Measurements from ENCODE around the gene EMILIN1. TPM values are rescaled to one million over a fixed set of nuclear protein-coding genes. Genes with fewer than 3 reads are reported as not detected.

The EMILIN1 gene
- 0.30 and 0.69 TPM in 2 replicates for total RNA-seq

- no peak for DNase-seq (ENCODE audit: low read depth)
Observed at GRCh38 chr2:27078267-27079194, at the start of gene EMILIN1. Gene EMILIN1, plus strand, starts transcription at chr2:27078615. Its CDS starts 451 bp downstream, at chr2:27079066.

- DNase-seq (ENCODE audit: low read depth): peak; percentile 45
Observed at GRCh38 chr2:27029051-27029450, 49.4 kb upstream of the EMILIN1 start.

- peak; percentile 72 for DNase-seq (ENCODE audit: low read depth)
Observed at GRCh38 chr2:27032495-27033252, 45.7 kb upstream of the EMILIN1 start, which contains the start of gene TMEM214. Gene TMEM214, plus strand, starts transcription at chr2:27032965. Its CDS starts 51 bp downstream, at chr2:27033016.

DNA sequence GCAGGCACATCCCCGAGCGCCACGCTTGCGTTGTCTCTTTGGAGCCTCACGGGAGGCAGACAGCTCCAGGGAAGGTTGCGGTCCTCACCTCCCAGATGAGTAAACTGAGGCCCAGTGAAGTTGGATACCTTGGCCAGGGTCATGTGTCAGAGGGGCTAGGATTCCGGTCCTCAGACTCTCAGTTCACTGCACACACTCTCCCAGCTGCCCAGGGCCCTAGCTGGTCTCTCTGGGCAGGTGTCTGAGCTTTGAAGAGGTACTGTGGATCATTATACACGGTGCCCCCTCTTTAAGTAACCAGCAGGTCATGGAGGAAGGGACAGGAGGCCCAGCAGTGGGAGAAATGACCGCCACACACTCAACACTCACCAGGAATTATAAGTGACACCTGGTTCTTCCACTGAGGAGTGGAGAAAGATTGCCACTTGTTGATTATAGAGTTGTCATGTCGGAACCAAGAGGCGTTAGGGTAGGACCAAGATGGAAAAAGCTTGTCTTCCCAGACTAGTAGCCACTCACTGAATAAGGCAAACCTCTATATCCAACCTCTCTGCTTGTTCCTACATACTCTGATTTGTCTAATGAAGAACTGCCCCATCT lies 45.1 kb upstream of the EMILIN1 start:
- DNase-seq (ENCODE audit: low read depth): no peak

- DNase-seq (ENCODE audit: low read depth): no peak
Observed at GRCh38 chr2:27038012-27038411, 40.4 kb upstream of the EMILIN1 start.

- DNase-seq (ENCODE audit: low read depth): no peak
Observed at GRCh38 chr2:27038631-27039339, 39.6 kb upstream of the EMILIN1 start.

- DNase-seq (ENCODE audit: low read depth): no peak
Observed at GRCh38 chr2:27039426-27039825, 39.0 kb upstream of the EMILIN1 start.

GRCh38 chr2:27039871-27040270 lies 38.5 kb upstream of the EMILIN1 start:
- no peak for DNase-seq (ENCODE audit: low read depth)

GRCh38 chr2:27040282-27040681 lies 38.1 kb upstream of the EMILIN1 start:
- DNase-seq (ENCODE audit: low read depth): no peak

GRCh38 chr2:27041752-27042151 lies 36.7 kb upstream of the EMILIN1 start:
- DNase-seq (ENCODE audit: low read depth): peak; percentile 50

- DNase-seq (ENCODE audit: low read depth): peak; percentile 33
Observed at GRCh38 chr2:27042159-27042661, 36.2 kb upstream of the EMILIN1 start.

DNA sequence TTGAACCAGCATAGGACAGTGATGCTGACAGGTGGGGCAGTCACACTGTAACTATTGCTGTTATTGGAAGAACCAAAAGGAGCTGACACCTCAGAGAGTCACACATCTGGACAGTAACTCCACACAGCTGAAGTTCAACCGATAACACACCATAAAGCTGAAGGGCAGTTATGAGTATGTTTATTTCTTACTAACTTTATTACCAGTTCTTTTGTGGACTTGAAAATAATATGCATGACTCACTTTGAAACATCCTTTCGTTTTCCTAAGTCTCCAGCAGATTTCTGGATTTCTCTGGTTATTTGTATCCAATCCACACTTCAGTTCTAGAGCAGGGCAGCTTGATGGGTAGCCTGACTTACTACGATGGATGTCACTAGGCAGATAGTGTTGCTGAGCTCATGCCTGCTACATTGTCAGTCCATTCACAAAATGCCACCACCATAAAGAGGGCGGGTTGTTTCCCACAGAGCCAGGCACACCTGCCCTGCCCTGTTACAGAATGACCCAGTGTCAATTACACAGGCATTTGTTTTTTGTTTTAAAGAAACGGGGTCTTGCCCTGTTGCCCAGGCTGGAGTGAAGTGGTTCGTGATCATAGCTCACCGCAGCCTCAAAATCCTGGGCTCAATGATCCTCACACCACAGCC lies 35.3 kb upstream of the EMILIN1 start:
- DNase-seq (ENCODE audit: low read depth): no peak

DNA sequence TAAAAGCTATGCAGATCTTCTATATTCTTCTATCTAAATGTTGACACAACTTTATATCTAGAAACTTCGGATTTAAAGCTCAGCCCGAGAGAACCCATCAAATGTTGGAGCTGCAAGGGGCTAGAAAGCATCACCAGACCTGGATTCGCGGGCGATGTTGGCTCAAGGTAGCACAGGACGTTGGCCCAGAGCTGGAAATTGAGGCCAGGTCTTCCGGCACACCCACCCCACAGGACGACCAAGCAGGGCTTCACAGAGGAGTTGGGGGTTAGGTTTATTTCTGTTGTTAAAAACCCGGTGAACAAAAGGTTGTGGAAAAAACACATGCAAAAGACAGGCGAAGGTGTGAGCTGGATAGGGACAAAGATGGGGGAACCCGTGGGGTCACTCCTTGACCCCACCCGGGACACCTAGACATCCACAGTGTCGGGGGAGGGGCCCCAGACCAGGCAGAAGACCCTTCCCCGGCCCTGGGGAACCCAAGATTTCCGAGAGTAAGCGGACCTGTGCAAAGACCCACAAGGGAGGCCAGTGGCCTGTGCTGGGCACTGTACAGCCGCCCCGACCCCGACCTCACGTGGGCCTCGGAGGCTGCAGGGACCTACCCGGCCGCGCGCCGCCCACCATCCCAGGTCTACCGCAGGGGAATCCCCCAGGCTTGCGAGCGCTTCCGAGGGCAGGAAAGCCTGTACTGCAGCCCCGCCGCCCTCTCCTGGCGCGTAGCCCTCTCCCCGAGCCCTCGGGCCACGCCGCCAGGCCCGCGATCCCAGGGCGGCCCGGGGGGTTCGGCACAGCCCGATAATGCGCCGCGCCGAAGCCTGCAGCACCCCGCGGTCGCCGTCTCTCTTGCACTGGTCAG lies 28.8 kb upstream of the EMILIN1 start:
- no peak for DNase-seq (ENCODE audit: low read depth)

GRCh38 chr2:27050281-27050995 lies 28.0 kb upstream of the EMILIN1 start:
- peak; percentile 89 for DNase-seq (ENCODE audit: low read depth)

DNA sequence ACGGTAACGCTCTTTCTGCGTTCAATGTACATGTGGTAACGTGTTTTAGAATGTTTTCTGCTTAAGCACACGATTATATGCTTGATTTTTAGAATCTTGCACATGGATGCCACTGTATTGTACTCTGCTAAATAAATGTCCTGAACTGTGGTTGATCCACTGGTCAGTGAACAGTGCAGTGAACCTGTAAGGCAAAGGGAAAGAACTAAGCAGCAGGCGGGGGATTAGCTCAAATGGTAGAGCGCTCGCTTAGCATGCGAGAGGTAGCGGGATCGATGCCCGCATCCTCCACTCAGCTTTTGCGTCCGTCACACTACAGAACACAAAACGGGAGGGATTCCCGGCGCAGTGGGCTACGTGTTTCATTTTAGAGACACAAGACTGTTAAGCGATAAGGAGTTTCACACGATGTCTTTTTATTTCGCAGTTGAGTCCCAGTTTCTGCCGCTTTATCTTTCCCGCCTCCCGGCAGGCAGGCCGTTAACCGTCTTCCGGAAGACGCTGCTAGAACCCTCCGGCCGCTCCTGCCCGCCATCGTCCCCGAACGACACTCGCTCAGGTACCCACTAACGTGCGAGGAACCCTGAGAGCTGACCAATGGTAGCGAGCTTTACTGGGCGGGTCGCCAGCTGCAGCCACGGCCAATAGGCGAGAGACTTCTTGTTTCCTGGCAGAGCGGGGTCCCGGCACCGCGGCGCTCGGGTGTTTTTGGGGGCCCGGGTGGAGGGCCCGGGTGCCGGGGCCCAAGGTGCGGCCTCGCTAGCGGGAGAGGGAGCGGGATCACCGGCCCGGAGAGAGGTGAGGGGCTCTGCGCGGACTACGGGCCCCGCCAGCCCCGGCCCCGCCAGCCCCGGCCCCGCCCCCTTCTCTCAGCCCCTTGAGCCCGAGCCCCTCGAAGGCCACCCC lies 27.2 kb upstream of the EMILIN1 start, which contains the start of gene AGBL5:
TSS of gene AGBL5 (plus strand) at position 673 of the 906 bp plus-strand sequence. CDS start 1,291 bp downstream, outside the sequence.
- peak; percentile 87 for DNase-seq (ENCODE audit: low read depth)

DNA sequence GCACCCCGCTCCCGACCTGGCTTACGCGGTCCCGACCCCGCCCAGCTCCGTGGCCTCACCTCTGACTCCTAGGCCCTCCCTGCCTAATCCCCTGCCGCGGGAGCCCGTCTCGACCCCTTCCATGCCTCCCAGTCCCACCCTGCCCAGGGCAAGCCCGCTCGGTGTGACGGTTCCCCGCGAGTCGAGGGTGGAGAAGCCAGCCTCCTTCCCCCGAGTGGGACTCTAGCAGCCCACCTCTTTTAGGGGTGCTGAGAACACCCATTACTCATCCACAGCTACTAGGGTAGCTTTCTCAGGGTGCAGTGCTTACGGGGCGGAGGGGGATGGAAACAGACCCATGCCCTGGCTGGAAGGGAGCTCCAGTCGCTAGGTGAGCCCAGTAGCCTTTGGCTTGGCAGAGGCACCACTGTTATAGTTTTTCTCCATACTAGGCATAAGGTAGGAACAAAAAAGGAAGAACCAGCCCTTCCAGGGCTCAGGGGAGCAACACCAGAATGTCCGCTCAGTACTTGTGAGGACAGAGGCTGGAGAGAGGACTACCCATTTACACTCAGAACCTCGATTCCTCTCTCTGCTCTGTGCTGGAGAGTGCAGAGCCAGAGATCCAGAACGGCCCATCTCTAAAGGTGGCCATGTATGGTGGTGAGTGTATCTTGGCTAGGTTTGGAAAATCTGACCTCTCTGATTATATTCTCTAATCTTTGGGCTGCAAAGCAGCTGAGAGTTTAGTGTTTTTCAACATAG lies 26.3 kb upstream of the EMILIN1 start:
- DNase-seq (ENCODE audit: low read depth): no peak

DNA sequence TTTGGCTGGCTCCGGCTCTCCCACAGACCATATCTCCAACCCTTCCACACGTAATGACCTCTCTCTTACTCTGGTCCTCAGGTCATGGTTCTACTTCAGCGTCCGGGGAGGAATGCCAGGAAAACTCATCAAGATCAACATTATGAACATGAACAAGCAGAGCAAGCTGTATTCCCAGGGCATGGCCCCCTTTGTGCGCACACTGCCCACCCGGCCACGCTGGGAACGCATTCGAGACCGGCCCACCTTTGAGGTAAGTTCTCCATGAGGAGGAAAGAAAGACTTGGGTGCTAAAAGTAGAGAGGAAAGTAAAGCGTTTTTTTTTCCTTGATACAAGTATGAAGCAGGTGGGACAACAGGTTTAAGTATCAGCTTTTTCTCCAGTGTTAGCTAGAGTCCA lies 25.1 kb upstream of the EMILIN1 start:
- DNase-seq (ENCODE audit: low read depth): no peak
